ENCODE measurements around the gene ZBTB12. TPM values are rescaled to one million over a fixed set of nuclear protein-coding genes. Genes with fewer than 3 reads are reported as not detected.
A peak's percentile ranks its signal among the peaks of the same experiment; 100 is the strongest.

The ZBTB12 gene
- total and polyA plus RNA-seq, 10 of the 15 experiments (the other 5 are each of a cell fraction or from before 2014, with no cell fraction given), result 0.81 to 4.5 (median 1.7) TPM; not detected in 4

DNA sequence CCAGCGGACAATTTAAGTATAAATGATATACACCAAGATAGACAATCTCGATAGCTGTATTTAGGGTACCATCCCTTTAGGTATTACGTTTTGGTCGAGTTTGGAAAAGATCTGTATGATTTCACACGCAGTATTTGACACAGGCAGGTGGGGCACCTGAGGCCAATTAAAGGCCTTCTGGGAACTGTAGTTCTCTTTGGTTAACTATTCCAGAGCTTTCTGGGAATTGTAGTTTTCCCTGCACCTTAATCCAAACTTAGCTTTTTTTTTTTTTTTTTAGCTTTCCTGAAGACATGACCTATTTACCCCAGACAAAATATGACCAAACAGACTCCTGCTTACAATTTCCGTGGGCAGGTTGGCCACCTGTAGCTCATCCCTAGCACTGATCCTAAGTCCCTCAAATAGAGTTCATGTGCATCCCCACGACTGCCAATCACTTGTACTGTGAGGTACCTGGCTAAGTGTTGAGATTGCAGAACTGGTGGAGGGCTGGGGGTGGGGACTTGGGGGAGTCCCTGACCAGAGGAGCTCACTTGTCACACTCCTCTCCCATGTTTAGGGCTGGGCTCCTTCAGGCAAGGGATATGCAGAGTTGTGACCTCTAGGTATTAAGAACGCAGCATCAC, 3.4 kb downstream of the ZBTB12 start (continued):
- TF ChIP-seq ZBED1 (IDR thresholded peaks at IDR 0.05; ENCODE audit: borderline replicate concordance) (no peak), ZNF217 (IDR thresholded peaks at IDR 0.05) (no peak), ZNF207 (IDR thresholded peaks at IDR 0.05; ENCODE audit: borderline replicate concordance) (no peak), TBL1XR1 (IDR thresholded peaks at IDR 0.05; ENCODE audit: low read depth, low read length) (no peak), CEBPZ (IDR thresholded peaks at IDR 0.05; ENCODE audit: low read depth, low read length) (no peak), TCF7 (IDR thresholded peaks at IDR 0.05; ENCODE audit: borderline replicate concordance) (no peak), HSF1 (IDR thresholded peaks at IDR 0.05; ENCODE audit: low read depth, low read length) (no peak), TCF12 (IDR thresholded peaks at IDR 0.05; ENCODE audit: low read depth, low read length) (no peak), SREBF1 (IDR thresholded peaks at IDR 0.05; ENCODE audit: low read length) (peak; percentile 37; the same call in 1 of the 2 replicates), BHLHE40 (IDR thresholded peaks at IDR 0.05; ENCODE audit: borderline replicate concordance in 1 of 2, low read depth in 2 of 2, low read length in 1 of 2) (peak in 1 of 2 experiments; percentile 23; a peak in 1 of 4 replicates), PAX5 (IDR thresholded peaks at IDR 0.05; ENCODE audit: borderline replicate concordance, low read depth, low read length) (no peak), BACH1 (IDR thresholded peaks at IDR 0.05; ENCODE audit: borderline replicate concordance) (no peak), FOXK2 (IDR thresholded peaks at IDR 0.05) (no peak), USF1 (IDR thresholded peaks at IDR 0.05; ENCODE audit: borderline replicate concordance, extremely low read length, insufficient read depth, low read depth, low read length) (no peak), ZNF384 (IDR thresholded peaks at IDR 0.05; ENCODE audit: borderline replicate concordance, low read depth, low read length) (peak; percentile 65), GABPA (IDR thresholded peaks at IDR 0.05; ENCODE audit: low read depth) (no peak), BMI1 (IDR thresholded peaks at IDR 0.05; ENCODE audit: borderline replicate concordance) (no peak), FOS (IDR thresholded peaks at IDR 0.05; ENCODE audit: borderline replicate concordance, extremely low read depth, insufficient read length) (no peak), ZNF687 (IDR thresholded peaks at IDR 0.05) (no peak)
- TF ChIP-seq, protein P1, sequence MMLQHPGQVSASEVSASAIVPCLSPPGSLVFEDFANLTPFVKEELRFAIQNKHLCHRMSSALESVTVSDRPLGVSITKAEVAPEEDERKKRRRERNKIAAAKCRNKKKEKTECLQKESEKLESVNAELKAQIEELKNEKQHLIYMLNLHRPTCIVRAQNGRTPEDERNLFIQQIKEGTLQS (IDR thresholded peaks at IDR 0.05; ENCODE audit: borderline replicate concordance, extremely low read depth, low read depth, low read length), result no peak

Data from GM12878 (cell line).